Activated CD8-positive, alpha-beta memory T cell treated with anti-CD3 and anti-CD28 coated beads, Interleukin-2, amount 10 ng/mL, durations not matched to agents 7 days and 5 days (primary cell): Measurements from ENCODE around the gene CLCN1. TPM values are rescaled to one million over a fixed set of nuclear protein-coding genes. Genes with fewer than 3 reads are reported as not detected.

Source experiments
- ATAC-seq: fragments of 150-1000 bp; cut with Tn5 transposase; one replicate; pipeline ENCODE4 v1.10.0; 2021; ENCODE audit warnings: moderate library complexity
- CTCF ChIA-PET: fragments of 350-600 bp; sonication (Branson Sonifier 250); formaldehyde crosslinking; loops from one replicate; lab custom pipeline; 2021; ENCODE audit warnings: antibody characterized with exemption; lab: Charles Lee
- DNase-seq: peaks from one replicate; pipeline ENCODE4 v3.0.0-alpha.2; 2020
- H3K27ac Mint-ChIP-seq: one replicate; pipeline ENCODE4 v1.8.0; 2021; ENCODE audit warnings: mild to moderate bottlenecking, mixed read lengths
- H3K27me3 Mint-ChIP-seq: one replicate; pipeline ENCODE4 v1.8.0; 2021; ENCODE audit warnings: mixed read lengths
- H3K36me3 Mint-ChIP-seq: one replicate; pipeline ENCODE4 v1.8.0; 2021; ENCODE audit warnings: mild to moderate bottlenecking, mixed read lengths
- H3K4me1 Mint-ChIP-seq: one replicate; pipeline ENCODE4 v1.8.0; 2021; ENCODE audit warnings: mixed read lengths
- H3K4me3 Mint-ChIP-seq: one replicate; pipeline ENCODE4 v1.8.0; 2021; ENCODE audit warnings: mild to moderate bottlenecking, moderate library complexity, mixed read lengths
- H3K9me3 Mint-ChIP-seq: one replicate; pipeline ENCODE4 v1.8.0; 2022; ENCODE audit warnings: low read depth, mixed read lengths
- total RNA-seq, 2 experiments: library from RNA; stranded (reverse); gene quantifications; one replicate each; pipeline ENCODE4 v1.2.3, GENCODE V29; 2021

Gene CLCN1
- total RNA-seq, 2 experiments from 2014 or later = 0.09 TPM

- DNase-seq = peak; percentile 59
Measured at GRCh38 chr7:143379611-143380259, 63.8 kb downstream of the CLCN1 start.

DNA sequence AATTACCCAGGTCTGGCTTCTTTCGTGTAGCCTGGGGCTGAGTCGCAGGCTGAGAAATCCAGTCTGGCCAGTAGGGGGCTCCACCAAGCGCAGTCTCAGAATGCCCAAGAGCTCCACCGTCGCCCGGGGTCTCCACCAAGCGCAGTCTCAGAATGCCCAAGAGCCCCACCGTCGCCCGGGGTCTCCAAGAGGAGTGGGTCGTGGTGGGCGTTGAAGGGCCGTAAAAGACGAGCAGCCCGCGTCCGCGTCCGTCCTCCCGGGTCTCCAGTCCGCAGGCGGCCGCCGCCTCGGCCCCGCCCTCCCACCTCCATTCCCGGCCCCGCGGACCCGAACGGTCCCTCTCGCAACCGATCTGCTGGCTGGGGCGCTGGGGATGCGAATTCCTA lies 64.3 kb downstream of the CLCN1 start:
- DNase-seq = peak; percentile 93
- peak; percentile 52 for ATAC-seq
- H3K4me3 Mint-ChIP-seq = peak overlapping the region; percentile 79
- H3K4me1 Mint-ChIP-seq = peaks cover 41% of the 10 kb centered on the region
- peak overlapping the region; percentile 94 for H3K27ac Mint-ChIP-seq
- no peaks in the 10 kb centered on the region for H3K9me3 Mint-ChIP-seq
- CTCF ChIA-PET = interaction anchor here (0.7 to 3.6 kb wide), 31 partner anchors 9 to 853 kb away, joined by 3 to 46 read pairs (median 4); partner anchors contain the start of genes CASP2, EPHA1 and GSTK1
- no peaks in the 10 kb centered on the region for H3K27me3 Mint-ChIP-seq
- H3K36me3 Mint-ChIP-seq = peaks cover 6% of the 10 kb centered on the region

More at GRCh38 chr7:143379611-143380259, 63.8 kb downstream of the CLCN1 start:
- Mint-ChIP-seq H3K27me3 (no peaks in the 10 kb centered on the region), H3K27ac (peak overlapping the region; percentile 94), H3K9me3 (no peaks in the 10 kb centered on the region), H3K4me1 (peaks cover 46% of the 10 kb centered on the region), H3K36me3 (peaks cover 6% of the 10 kb centered on the region), H3K4me3 (peak overlapping the region; percentile 79)
- CTCF ChIA-PET = interaction anchor here (0.7 to 3.6 kb wide), 33 partner anchors 9 to 852 kb away, joined by 3 to 46 read pairs (median 4); partner anchors contain the start of genes CASP2, EPHA1 and GSTK1
- peak; percentile 6 for ATAC-seq

DNA sequence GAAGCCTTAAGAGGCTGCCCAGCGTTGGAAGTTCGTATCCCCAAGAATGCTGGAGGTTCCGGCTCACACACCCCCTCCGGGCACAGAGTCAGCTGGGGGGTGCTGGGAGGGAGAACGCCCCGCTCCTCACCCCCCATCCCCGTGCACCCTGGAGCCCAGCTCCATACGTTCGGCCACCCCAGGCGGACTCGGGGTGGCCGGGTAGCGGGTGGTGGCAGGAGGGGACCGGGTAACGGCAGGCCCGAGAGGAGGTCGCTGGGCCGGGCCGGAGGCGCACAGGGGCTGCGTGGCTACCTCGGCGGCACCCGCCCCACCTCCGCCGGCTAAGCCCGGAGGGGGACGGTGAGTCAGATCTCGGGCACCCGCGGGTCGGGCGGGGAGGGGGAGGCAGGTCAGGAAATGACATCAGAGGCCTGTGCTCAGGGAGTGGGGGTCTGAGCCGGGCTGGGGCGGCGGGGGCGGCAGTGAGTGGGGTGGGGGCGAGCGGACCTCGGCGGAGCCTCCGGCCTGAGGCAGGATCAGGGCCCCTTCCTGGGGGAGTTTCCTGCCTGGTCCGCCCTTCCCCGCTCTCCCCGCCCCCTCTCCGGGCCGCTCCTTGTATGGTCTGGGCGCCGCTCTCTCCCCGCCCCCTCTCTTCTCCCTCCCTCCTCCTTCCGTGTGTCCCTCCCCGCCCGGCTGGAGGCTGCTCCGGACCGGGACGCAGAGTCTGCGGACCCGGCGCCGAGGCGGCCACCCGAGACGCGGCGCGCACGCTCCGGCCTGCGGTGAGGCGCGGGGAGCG lies 64.9 kb downstream of the CLCN1 start, which contains the start of gene ZYX:
ZYX (plus strand) TSS at position 700 of the 781 bp plus-strand sequence. CDS start 227 bp downstream, outside the sequence.
- ATAC-seq (peak; percentile 79), DNase-seq (peak; percentile 95)
- CTCF ChIA-PET = interaction anchor here (0.7 to 3.6 kb wide), 30 partner anchors 8 to 853 kb away, joined by 3 to 46 read pairs (median 4); partner anchors contain the start of genes CASP2, EPHA1 and GSTK1
- Mint-ChIP-seq H3K4me1 (peaks cover 35% of the 10 kb centered on the region), H3K9me3 (no peaks in the 10 kb centered on the region), H3K36me3 (peaks cover 6% of the 10 kb centered on the region), H3K4me3 (peak within 1 kb of the TSS; percentile 79), H3K27me3 (no peaks in the 10 kb centered on the region), H3K27ac (peak within 1 kb of the TSS; percentile 94)

GRCh38 chr7:143381427-143382125 lies 65.7 kb downstream of the CLCN1 start:
- Mint-ChIP-seq H3K9me3 (no peaks in the 10 kb centered on the region), H3K36me3 (peaks cover 6% of the 10 kb centered on the region), H3K4me3 (no peak overlapping the region), H3K27me3 (no peaks in the 10 kb centered on the region), H3K27ac (peak overlapping the region; percentile 61), H3K4me1 (peaks cover 28% of the 10 kb centered on the region)
- DNase-seq (peak; percentile 58), ATAC-seq (no peak)
- CTCF ChIA-PET = interaction anchor here (1.3 to 3.6 kb wide), 4 partner anchors 11 to 141 kb away, joined by 3 to 46 read pairs (median 19); partner anchors contain the start of gene EPHA1

GRCh38 chr7:143382126-143382790 lies 66.3 kb downstream of the CLCN1 start:
- no peaks in the 10 kb centered on the region for H3K9me3 Mint-ChIP-seq
- peak overlapping the region; percentile 33 for H3K27ac Mint-ChIP-seq
- H3K4me3 Mint-ChIP-seq = no peak overlapping the region
- CTCF ChIA-PET = interaction anchor here (1.3 to 3.6 kb wide), 3 partner anchors 26 to 83 kb away, joined by 3 to 46 read pairs (median 5); partner anchors contain the start of gene EPHA1
- H3K4me1 Mint-ChIP-seq = peaks cover 21% of the 10 kb centered on the region
- H3K36me3 Mint-ChIP-seq = peaks cover 6% of the 10 kb centered on the region
- no peak for DNase-seq
- no peak for ATAC-seq
- H3K27me3 Mint-ChIP-seq = no peaks in the 10 kb centered on the region

DNA sequence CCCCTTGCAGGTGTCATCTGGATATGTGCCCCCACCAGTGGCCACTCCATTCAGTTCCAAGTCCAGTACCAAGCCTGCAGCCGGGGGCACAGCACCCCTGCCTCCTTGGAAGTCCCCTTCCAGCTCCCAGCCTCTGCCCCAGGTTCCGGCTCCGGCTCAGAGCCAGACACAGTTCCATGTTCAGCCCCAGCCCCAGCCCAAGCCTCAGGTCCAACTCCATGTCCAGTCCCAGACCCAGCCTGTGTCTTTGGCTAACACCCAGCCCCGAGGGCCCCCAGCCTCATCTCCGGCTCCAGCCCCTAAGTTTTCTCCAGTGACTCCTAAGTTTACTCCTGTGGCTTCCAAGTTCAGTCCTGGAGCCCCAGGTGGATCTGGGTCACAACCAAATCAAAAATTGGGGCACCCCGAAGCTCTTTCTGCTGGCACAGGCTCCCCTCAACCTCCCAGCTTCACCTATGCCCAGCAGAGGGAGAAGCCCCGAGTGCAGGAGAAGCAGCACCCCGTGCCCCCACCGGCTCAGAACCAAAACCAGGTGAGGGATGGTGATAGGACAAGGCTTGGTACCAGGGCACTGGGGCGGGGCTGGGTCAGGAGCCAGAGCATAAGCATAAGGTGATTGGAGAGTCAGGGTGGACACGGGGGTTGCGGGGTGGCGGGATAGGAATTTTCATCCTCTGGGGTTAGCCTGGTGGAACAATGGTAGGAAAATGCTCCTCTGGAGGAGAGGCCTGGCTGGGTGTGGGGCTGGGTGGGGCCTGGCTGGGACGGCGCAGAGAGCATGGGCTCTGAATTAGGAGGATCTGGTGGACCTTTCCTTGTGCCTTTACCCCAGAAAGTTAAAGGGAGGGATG lies 67.1 kb downstream of the CLCN1 start:
- no peak overlapping the region for H3K4me3 Mint-ChIP-seq
- peaks cover 9% of the 10 kb centered on the region for H3K36me3 Mint-ChIP-seq
- peaks cover 22% of the 10 kb centered on the region for H3K4me1 Mint-ChIP-seq
- CTCF ChIA-PET = interaction anchor here (1.0 to 2.0 kb wide), 5 partner anchors 8 to 143 kb away, joined by 3 to 10 read pairs (median 5); no protein-coding TSS in a partner anchor
- peak overlapping the region; percentile 39 for H3K27ac Mint-ChIP-seq
- no peak for ATAC-seq
- DNase-seq = no peak
- H3K9me3 Mint-ChIP-seq = no peaks in the 10 kb centered on the region
- H3K27me3 Mint-ChIP-seq = no peaks in the 10 kb centered on the region

DNA sequence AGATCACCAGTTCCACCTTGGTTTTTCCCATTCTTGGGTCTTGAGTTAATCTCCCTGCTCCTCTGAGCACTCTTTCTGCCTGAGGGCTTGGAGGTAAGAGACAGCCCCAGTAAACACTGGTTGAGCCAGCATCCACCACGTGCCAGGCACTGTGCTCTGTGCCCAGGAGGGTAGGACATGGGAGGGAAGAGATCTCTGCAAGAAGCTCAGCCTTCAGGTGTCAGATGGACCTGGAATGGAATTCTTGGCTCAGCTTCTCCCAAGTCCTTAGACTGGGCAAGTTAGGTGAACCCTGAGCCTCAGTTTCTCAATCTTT lies 67.7 kb downstream of the CLCN1 start:
- H3K27me3 Mint-ChIP-seq = no peaks in the 10 kb centered on the region
- peaks cover 9% of the 10 kb centered on the region for H3K36me3 Mint-ChIP-seq
- ATAC-seq (no peak), DNase-seq (no peak)
- H3K9me3 Mint-ChIP-seq = no peaks in the 10 kb centered on the region
- H3K4me3 Mint-ChIP-seq = no peak overlapping the region
- CTCF ChIA-PET = interaction anchor here (0.8 to 2.0 kb wide), 7 partner anchors 8 to 143 kb away, joined by 3 to 10 read pairs (median 3); partner anchors contain the start of gene GSTK1
- H3K4me1 Mint-ChIP-seq = peaks cover 17% of the 10 kb centered on the region
- peak overlapping the region; percentile 39 for H3K27ac Mint-ChIP-seq

- Mint-ChIP-seq H3K27ac (no peak overlapping the region), H3K4me1 (peaks cover 13% of the 10 kb centered on the region), H3K9me3 (no peaks in the 10 kb centered on the region), H3K36me3 (peaks cover 9% of the 10 kb centered on the region), H3K4me3 (no peak overlapping the region), H3K27me3 (no peaks in the 10 kb centered on the region)
- ATAC-seq = no peak
- CTCF ChIA-PET = interaction anchor here (0.7 to 2.0 kb wide), 9 partner anchors 9 to 144 kb away, joined by 3 to 10 read pairs (median 3); partner anchors contain the start of gene GSTK1
- no peak for DNase-seq
Measured at GRCh38 chr7:143384148-143384547, 68.2 kb downstream of the CLCN1 start.

GRCh38 chr7:143384661-143385631 lies 69.0 kb downstream of the CLCN1 start:
- no peak for DNase-seq
- CTCF ChIA-PET = interaction anchor here (0.5 to 2.0 kb wide), 8 partner anchors 9 to 802 kb away, joined by 3 to 10 read pairs (median 3); partner anchors contain the start of gene GSTK1

DNA sequence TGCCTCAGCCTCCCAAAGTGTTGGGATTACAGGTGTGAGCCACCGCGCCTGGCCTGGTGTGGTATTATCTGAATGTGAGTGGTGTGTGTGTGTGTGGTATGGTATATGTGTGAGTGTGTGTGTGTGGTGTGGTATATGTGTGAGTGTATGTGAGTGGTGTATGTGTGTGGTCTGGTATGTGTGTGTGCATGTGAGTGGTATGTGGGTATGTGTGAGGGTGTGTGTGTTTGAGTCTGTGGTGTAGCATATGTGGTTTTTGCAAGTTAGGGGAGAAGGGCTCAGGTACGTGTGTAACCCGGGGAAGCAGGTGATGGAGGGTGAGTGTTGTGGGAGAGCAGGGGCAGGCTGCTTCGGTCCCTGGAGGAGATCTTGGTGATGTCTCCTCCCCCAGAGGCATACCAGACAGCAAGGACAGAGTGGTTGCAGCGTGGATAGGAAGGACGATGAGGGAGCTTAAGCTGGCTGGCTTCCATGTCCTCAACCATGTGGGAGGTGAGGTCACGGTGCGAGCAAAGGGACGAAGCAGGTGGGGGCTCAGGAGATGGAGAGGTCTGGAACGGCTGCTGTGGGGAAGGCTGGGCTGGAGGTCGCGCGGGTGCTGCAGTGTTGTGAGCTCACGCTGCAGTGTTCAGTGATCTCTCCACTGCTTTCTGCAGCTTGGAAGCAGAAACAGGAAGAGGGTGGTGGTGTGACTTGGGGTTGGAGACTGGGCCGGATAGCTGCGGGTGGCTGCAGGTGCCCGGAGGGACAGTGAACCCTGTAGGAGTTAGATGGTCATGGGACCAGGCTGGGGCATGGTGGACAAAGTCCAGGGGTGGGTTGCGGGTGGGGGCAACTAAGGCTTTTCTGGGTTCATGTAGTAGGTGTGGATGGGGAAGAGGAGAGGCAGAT lies 70.2 kb downstream of the CLCN1 start:
- DNase-seq = peak; percentile 80
- no peak overlapping the region for H3K4me3 Mint-ChIP-seq

More at GRCh38 chr7:143384661-143385631, 69.0 kb downstream of the CLCN1 start:
- Mint-ChIP-seq H3K4me3 (no peak overlapping the region), H3K27me3 (no peaks in the 10 kb centered on the region), H3K4me1 (peaks cover 13% of the 10 kb centered on the region), H3K9me3 (no peaks in the 10 kb centered on the region), H3K36me3 (peaks cover 13% of the 10 kb centered on the region), H3K27ac (no peak overlapping the region)
- ATAC-seq = no peak

More for the DNA sequence above, 70.2 kb downstream of the CLCN1 start:
- peaks cover 14% of the 10 kb centered on the region for H3K4me1 Mint-ChIP-seq
- H3K36me3 Mint-ChIP-seq = peaks cover 17% of the 10 kb centered on the region
- H3K27me3 Mint-ChIP-seq = no peaks in the 10 kb centered on the region
- CTCF ChIA-PET = interaction anchor here (0.7 to 1.4 kb wide), 4 partner anchors 23 to 146 kb away, joined by 3 to 7 read pairs (median 4); no protein-coding TSS in a partner anchor
- no peaks in the 10 kb centered on the region for H3K9me3 Mint-ChIP-seq
- no peak overlapping the region for H3K27ac Mint-ChIP-seq
- peak; percentile 65 for ATAC-seq
